ENCODE measurements around the gene ANKRD11. TPM values are rescaled to one million over a fixed set of nuclear protein-coding genes. Genes with fewer than 3 reads are reported as not detected.

ANKRD11 gene
- total RNA-seq, 1 donor from 2014 or later, result 31.9 TPM

DNA sequence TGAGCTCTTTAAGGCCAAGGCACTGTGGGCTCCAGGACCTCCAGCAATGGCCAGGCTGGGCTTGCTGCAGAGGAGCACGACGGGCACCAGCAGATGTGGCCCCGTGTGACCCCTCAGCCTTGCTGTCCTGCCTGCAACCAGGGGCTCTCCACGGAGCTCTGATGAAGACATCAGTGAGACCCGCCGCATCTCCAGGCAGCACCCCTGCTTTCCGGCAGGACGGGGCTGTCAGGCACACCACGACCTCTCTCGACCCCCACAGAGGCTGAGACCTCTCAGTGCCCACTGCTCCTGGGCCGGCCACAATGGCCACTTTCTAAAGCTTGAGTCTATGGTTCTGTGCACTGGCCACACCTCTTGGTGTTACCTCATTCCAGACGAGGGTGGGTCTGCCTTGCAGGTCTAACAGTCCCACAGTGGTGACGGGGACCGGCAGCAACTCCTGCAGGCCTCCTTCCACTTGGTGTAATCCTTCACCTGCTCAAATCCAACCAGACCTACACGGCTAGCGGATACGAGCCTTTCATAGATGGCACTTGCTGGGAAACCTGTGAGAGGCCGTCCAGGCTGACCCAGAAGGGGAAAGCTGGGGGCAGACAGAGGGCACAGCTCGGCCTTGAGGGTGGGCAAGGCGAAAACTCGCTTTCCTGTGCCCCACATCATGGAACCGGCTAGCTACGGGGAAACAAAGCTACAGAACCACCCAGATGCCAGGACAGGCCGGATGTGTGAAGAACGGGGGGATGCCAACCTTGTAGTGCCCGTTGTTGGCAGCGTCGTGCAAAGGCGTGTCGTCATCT, 202.4 kb downstream of the ANKRD11 start:
- no peak for DNase-seq (ENCODE audit: low read depth in 2 of 2)

- no peak for DNase-seq (ENCODE audit: low read depth in 2 of 2)
Measured at GRCh38 chr16:89286096-89286495, 204.3 kb downstream of the ANKRD11 start.

GRCh38 chr16:89285381-89285780, 205.0 kb downstream of the ANKRD11 start:
- no peak for DNase-seq (ENCODE audit: low read depth in 2 of 2)

- DNase-seq (ENCODE audit: low read depth in 2 of 2), result no peak
Measured at GRCh38 chr16:89283449-89283848, 206.9 kb downstream of the ANKRD11 start.

GRCh38 chr16:89282523-89282922, 207.8 kb downstream of the ANKRD11 start:
- no peak for DNase-seq (ENCODE audit: low read depth in 2 of 2)

DNA sequence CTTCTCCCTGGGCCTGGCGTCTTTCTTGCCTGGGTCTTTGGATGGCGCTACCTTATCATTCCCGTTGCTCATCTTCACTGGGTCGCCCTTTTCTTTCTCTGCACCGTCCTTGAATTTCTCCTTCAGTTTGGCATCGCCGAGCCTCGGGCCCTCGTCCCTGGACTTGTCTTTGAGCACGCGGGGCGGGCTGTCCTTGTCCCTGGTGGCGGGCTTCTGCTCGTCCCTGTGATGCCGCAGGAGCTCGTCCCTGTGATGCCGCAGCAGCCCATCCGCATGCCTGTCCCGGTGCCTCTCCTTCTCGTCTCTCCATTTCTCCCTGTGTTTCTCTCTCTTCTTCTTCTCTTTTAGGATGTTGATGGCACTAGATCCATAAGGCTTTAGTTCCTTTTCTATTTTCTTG, 208.5 kb downstream of the ANKRD11 start:
- DNase-seq (ENCODE audit: low read depth in 2 of 2), result no peak

DNA sequence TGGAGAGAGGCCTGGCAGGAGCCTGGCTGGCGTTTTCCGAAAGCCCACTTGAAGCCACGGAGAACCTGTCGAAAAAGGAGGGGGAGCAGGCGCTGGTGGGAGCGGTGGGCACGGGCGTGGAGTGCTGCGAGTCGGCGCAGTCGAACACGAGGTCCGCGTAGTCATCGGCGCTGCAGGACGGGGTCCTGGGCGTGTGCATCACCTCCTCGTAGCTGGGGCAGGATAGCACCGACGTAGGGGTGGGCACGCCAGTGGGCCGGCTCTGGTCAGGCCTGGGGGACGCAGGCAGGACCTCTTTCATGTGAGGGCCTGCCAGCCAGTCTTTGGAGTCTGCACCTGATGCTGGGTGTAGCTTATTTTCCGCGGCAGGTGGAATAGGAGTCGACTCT, 209.2 kb downstream of the ANKRD11 start:
- no peak for DNase-seq (ENCODE audit: low read depth in 2 of 2)

DNA sequence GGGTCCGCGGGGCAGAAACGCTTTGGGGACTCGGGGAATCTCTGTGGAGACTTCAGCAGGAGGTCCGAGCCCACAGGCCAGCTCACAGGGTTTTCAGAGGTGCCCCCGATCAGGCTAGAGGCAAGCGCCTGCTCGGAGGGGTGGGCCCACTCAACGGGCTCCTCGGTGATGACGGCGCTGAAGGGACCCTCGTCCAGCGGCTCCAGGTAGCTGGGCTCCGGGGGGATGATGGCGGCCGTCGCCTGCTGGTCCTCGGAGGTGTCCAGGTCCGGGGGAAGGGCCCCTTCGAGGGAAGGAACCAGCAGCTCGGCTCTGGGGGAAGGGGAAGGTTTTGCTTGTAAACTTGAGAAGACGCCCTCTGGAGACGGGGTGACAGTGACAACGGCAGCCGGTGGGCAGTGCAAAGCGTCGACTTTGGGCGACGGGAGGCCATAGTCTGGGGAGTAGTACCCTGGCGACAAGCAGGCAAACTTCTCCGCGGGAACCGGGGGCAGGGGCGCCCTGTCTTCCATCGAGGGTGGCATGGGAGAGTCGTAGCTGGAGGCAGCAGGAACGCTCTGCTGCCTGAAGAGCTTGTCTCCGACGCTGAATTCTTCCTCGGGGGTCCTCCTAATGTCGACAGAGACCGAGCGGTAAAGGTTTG, 209.7 kb downstream of the ANKRD11 start:
- no peak for DNase-seq (ENCODE audit: low read depth in 2 of 2)

GRCh38 chr16:89279666-89280481, 210.5 kb downstream of the ANKRD11 start:
- DNase-seq (ENCODE audit: low read depth in 2 of 2), result no peak

DNA sequence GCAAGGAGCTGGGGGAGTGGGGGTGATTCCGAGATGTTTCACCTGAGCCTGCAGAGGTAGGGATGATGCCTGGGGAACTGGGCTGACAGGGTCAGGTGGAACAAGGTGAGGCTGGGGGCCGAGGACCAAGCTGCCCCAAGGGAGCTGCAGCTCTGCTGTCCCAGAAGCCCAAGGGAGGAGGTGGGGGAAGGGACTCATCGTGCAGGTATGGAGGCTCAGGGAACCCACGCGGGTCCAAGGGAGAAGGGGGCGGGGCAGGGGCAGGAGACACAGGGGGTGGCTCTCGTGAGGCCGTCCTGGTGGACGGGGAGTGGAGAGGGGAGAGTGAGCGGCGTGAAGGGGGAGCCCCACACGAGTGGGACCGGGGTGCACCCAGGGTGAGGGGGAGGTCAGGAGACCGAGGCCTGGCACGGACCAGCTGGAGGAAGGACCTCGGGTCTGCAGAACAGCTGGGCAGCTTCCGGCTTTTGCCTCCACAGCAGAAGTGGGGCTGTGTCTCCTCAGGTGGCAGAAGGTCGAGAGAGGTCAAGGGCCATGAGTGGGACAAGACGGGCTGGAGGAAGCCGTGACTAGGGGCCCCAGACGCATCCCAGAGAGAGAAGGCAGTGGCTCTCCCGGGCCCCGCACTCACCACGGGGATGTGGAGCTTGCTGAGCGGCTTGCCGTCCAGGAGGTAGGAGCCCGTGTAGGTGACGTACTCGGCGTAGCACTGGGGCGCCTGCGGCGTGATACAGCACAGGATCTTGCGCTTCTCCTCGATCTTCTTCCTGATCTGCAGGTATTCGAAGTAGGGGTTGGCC, 211.7 kb downstream of the ANKRD11 start:
- no peak for DNase-seq (ENCODE audit: low read depth in 2 of 2)

- DNase-seq (ENCODE audit: low read depth in 2 of 2), result no peak
Measured at GRCh38 chr16:89277641-89278341, 212.6 kb downstream of the ANKRD11 start.

GRCh38 chr16:89277049-89277448, 213.3 kb downstream of the ANKRD11 start:
- DNase-seq (ENCODE audit: low read depth in 2 of 2), result no peak

DNA sequence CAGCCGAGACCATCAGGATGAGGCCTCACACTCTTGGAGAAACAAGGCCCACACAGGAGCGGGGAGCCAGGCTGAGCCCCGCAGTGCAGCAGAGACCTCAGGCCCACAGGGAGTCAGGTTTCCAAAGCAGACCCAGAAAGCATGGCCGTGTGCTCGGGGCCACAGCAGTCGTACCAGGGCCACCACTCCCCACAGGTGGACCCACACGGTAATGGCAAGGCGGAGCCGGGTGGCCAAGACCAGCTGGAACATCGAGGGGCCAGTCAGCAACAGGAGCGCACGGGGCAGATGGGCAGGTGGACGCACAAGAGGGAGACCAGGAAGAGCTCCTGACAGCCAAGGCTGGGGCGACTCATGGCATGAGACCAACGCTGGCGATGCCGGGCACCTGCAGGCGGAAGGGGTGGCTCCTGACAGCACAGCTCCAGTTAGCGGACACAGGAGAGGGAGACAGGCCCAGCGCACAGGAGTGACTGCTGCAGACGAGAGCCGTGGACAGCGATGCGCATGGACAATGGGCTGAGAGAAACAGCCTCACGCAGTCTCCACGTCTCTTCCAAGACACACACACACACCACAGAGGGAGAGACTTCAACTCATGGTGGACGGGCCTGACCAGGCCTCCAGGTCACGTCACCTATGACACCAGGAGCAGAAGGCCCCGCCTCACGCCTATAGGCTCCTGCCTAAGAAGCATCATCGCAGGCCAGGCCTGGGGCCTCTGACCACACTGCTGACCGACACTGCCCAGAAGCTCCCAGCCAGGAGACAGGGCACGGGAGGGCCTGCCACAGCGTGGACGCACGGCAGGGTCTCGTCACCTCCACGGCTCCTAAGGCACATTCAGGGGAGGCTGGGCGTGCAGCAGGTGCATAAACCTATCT, 214.3 kb downstream of the ANKRD11 start:
- no peak for DNase-seq (ENCODE audit: low read depth in 2 of 2)

- no peak for DNase-seq (ENCODE audit: low read depth in 2 of 2)
Measured at GRCh38 chr16:89275284-89275584, 215.1 kb downstream of the ANKRD11 start.

- DNase-seq (ENCODE audit: low read depth in 2 of 2), result no peak
Measured at GRCh38 chr16:89274561-89275283, 215.6 kb downstream of the ANKRD11 start.

DNA sequence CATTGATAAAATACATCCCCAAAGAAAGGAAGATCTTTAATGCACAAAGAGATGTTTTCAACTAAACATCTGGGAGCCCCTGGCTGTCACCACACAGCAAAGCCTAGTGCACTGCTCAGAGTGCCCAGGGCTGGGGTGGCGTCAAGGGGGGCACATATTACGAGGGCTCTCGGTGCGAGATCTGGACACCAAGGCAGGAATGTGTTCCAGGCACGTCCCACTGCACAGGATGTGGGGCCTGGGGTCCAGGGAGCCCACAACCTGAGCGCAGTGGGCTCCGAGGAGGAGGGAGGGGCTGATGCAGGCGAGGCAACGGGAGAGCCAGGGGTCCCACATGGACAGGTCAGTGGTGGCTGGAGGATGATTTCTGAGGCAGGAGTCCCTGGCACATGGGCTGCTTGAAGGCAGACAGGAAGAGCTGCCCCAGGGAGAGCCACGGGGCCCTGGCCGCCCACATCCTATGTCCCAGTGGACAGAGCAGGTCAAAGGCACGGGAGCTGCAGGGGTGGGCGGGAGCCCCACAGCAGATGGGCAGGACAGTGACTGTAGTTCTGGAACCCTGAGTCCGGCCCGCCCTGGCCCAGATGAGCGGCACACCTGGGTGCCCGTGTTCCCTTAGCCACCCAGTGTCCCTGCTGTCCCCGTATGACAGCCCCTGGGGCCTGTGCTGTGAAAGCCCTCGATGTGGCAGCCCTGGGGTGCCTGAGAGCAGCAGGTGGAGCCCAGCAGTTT, 216.5 kb downstream of the ANKRD11 start:
- no peak for DNase-seq (ENCODE audit: low read depth in 2 of 2)

DNA sequence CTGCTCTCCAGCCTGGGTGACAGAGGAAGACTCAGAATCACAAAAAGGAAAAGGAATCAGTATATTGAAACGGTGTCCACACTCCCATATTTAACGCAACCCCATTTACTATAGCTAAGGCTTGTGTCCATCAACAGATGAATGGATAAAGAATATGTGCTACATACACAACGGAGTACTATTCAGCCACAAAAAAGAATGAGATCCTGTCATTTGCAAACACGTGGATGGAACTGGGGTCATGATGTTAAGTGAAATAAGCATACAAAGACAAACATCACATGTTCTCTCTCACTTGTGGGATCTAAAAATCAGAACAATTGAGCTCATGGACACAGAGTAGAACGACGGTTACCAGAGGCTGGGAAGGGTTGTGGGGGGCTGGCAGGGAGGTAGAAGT, 217.7 kb downstream of the ANKRD11 start:
- no peak for DNase-seq (ENCODE audit: low read depth in 2 of 2)

GRCh38 chr16:89270666-89271345, 219.6 kb downstream of the ANKRD11 start:
- DNase-seq (ENCODE audit: low read depth in 2 of 2), result no peak
